ENCODE measurements around the gene SGCE.

Gene SGCE

DNA sequence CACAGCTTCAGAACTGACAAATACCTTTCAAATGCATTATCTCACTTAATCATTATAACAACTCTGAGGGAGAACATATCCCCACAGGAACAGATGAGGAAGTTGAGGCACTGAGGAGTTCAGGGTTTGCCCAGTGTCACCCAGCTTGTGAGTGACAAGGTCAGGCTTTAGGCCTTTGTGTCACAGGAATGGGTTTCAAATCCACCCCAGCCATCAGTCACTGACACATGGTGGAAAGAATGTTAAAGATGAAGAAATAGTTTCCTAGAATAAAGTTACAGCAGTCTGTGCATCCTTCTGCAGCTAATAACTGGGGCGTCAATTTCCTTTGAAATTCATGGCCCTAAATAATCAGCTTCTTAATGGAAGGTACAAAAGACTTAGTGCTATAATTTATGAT is 37.8 kb downstream of the SGCE start:
- no peak for DNase-seq

DNA sequence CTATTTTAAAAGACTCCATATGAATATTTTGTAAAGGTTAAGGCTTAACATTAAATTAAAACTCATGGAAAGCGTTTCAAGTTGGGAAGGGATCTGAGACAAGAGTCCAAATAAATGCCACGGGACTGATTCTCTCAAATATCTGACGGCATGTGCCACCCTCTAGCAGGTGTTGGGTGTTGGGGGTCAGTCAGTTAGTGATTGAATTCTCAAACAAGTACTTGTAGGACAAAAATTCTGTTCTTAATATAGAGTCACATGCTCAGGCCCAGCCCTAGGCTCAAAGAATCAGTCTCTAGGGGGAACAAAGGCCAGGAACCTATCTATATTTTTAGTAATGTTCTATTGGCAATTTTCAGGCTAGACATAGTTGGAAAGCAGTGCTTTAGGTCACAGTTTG is 39.1 kb downstream of the SGCE start:
- no peak for DNase-seq

DNA sequence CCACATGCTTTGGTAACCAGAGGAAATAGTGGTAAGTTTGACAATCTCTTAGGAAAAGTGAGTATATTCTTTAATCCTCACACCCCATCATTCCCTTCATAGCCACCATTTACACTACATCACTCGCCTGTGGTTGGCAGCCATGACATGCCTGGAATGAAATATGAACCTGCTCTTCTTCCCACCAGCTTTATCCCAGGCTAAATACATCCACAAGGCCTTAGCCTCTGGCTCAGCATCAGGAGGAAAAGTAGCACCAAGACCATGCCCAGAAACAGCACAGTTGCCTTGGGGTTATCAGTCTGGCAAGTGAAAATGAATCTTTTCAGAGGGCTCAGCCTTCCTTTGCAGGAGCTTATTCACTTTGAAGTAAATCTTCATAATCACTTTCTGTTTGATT is 40.3 kb downstream of the SGCE start:
- no peak for DNase-seq

DNA sequence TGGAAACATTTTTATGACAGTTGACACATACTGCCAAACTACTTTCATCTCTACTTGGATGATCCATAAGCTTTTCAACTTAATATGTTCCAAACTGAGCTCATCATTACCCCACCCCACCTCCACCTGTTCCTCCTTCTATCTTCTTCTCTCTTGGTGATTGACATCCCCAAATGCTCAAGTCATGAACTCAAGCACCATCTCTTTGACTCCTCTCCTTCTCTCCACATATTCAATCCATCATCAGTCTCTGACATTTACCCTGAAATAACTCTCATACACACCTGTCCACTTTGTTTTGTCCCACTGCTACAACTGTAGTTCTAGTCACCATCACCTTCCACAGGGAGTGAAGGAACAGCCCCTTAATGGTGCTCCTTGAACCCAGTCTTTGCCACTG is 43.3 kb downstream of the SGCE start:
- no peak for DNase-seq

DNA sequence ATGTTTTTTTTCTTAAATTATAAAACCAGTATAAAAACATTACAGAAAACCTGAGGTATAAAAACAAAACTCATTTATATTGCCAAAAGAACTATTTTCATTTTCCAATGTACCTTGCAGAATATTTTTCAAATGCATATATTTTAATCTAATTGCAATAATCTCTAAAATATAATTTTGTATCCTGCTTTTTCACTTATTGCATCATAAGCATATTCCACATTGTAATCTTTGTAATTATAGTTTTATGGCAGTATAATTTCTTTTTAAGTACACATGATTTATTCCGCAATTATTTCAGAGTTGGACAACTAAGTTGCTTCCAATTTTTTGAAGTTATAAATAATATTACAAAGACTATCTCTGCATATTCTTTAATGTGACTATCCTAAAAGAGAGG is 43.7 kb downstream of the SGCE start:
- no peak for DNase-seq

DNA sequence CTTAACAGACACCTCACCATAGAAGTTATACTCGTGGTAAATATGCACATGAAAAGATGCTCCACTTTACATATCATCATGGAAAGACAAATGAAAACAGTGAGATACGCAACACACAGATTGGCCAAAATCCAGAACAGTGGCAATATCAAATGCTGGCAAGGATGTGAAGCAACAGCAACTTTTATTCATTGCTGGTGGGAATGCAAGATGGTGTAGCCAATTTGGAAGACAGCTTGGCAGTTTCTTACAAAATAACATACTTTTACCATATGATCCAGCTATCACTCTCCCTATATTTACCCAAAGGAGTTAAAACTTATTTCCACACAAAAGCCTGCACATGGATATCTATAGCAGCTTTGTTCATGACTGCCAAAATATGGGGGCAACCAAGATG is 46.4 kb downstream of the SGCE start:
- no peak for DNase-seq

DNA sequence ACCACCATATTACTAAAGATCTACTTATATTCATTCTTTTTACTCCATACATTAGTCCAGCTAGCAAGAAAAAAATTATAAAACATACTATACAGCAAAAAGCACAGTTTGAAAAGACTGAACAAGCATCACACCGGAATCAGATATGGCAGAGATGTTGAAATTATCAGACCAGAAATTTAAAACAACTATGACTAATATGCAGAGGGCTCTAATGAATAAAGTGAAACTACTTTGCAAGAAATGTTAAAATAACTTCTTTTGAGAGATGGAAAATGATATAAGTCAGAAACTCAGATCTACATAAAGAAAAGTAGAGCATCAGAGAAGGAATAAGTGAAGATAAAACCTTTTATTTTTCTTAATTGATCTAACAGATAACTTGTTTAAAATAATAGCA is 50.9 kb downstream of the SGCE start:
- DNase-seq, result no peak

DNA sequence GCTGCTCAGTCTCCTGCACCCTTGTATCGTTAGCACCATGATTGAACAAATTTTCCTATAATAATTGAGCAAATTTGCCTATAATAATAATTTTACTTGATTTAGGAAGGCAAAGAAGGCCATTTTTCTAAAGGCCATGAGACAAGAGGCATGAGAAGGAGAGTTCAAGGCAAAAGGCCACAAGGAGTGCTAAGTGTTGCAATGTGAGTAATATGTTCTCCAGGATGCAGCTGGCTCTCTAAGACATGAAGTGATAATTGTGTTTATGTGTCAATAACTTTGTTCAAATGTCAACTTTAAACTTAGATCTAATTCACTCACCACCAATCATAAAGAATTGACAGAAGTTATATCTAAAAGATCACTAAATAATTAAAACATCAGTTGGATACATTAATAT is 53.8 kb downstream of the SGCE start:
- DNase-seq, result no peak

DNA sequence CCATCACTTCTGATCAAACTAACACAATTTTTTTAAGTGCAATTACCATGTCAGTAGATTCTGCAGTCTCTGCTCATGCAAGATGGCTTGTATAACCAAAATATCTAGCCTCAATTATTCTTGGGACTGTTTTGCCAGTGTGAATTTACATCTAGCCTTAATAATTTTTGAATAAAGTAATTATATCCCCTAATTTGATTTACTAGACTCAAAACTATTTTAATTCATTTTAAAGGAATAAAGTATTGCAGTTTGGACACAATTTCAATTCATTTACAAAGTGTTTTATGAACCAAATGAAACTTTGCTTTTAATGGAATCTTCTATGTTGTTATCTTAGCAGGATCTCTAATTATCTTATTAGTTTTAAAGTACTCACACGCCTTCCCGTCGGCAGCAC is 55.7 kb downstream of the SGCE start:
- no peak for DNase-seq

DNA sequence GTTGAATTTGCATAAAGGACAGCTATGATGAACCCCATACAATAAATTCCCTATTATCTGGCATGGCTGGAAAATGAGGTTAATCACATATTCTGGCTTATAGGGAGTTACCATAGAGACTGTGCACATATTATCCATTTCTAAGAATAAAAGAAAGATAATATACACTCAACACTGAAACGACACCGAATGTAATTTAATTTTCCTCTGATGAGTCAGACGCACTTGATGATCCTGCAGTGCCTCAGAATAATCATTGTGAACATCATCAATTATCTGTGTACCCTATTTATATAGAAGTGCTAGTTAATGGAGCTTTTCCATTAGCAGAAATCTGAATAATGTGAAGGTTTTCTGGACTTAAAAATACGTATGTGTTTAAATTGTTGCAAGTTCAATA is 60.2 kb downstream of the SGCE start:
- DNase-seq, result no peak

DNA sequence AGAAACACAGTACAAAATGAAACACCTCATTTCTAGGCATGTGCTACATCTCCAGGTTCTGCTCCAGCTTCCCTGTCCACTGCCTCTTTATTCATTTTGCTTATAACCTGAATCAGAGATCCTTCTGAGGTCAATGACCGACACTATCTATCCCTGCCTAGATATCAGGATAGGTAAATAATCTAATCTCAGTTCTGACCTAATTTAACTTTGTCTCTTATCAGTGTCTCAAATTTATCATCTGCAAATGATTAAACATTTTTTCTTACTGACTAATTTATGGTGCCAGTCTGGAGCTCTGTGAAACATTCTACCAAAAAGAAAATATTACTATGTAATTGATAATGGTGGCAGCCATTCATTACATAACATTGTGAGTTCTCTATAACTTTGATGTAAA is 61.1 kb downstream of the SGCE start:
- DNase-seq, result no peak

DNA sequence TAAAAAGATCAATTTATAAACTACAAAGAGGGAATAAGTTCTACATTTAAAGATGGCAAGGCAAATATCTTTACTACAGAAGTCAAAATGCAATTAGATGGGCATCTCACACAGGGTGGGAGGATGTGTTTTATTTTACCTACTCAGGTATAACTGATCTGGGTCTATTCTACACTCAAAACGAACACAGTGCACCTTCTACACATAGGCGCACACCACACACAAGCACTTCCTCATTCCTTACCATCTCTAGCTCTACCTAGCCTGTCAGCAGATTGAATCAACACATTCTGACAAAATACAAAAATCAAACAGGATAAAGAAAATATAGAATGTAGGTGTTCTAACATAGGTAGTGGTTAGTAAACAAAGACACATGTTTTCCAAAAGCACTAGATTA is 64.8 kb downstream of the SGCE start:
- no peak for DNase-seq

DNA sequence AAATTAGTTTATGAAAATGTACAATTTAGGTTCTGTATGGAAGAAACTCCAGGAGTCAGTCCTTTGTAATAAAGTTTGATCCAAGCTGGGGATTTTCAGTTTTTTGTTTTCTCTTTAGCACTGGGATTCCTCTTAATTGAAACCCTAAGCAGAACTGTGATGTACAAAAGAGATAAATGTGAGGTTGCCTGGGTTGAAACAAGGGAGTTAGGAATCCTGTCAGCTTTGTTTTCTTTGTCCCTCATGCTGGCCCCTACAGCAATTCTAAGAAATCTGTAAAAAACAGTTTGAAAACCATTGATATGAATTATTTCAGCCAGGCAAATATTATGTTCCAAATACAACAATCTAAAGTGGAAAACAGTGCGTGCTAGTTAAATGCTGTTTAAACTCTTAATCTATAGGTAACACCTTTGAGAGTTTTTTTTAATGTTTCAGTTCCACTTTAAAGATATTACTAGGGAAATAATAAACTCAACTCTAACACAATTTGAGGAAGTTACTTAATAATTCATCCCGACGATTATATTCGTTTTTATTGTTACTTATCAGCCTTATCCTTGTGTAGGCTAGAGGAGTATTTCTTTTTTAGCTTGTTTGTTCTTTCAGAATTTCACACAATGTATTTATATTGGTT is 65.3 kb downstream of the SGCE start:
- DNase-seq, result no peak

DNA sequence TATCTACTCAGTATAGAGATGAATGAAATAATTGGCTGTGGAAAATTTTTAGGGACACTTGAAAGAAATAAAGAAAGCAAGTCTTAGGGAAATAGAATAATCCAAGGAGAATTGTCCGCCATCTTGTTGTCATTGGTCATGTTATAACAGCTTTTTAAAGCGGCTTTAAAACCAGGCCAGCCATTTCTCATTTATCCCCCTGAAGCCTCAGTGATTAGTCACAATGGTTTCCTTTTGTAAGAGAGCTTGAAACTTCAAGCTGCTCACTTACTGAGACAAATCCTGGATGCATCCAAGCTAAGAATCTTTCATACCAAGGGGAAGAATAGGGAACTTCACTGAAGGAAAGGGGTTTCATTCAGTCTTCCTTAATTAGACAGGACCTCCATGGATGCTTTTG is 67.9 kb downstream of the SGCE start:
- DNase-seq, result no peak

DNA sequence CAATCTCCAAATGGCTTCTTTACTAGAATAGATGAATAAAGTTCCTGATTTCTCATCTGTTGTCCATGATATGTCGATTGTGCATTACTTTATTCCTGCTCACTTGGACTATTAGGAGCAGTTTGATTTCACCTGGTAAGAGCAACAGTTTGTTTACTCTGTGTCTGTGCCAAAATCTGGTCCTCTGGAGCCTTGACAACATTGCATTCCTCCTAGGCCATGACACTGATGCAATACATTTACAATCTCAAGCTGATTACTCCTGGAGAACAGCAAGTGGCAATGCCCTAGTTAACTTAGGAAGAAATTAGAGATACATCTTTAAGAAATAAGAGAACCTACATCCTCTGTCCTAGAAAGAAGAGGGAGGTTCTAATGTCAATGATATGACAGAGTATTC is 71.8 kb downstream of the SGCE start:
- no peak for DNase-seq

DNA sequence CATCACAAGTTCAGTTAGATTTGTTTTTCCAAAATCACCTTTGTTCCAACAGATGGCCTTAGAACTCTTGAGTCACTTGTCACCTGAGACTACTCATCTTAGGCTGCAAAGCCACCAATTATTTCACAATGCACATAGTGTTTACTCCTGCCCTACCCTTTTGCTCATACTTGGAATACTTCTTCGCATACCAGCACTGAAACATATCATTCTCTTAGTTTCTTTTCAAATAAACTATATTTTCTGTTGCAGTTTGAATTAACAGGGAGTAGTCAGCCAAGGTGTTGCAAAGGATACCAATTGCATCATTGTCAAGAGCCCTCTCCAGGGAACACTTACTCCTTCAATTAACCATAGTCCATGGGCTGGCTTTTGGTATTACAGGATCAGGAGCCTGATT is 75.3 kb downstream of the SGCE start:
- DNase-seq, result no peak

DNA sequence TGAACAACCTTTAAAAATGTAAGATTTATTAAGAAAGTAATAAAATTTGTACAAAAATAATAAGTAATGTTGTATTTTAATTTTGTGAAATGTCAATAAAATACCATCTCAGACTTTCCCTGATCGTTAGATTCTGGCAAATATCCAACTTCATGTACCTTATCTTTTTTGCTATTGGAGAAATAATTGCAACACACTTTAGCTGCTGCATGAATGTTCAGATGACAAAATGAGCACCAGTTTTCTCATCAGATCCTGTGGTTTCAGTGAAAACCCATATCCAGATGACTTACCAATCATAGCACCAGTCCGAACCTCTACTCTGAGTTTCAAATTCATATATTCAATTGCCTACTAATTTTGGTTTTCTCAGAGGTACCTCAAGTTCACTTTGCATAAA is 76.5 kb downstream of the SGCE start:
- no peak for DNase-seq

DNA sequence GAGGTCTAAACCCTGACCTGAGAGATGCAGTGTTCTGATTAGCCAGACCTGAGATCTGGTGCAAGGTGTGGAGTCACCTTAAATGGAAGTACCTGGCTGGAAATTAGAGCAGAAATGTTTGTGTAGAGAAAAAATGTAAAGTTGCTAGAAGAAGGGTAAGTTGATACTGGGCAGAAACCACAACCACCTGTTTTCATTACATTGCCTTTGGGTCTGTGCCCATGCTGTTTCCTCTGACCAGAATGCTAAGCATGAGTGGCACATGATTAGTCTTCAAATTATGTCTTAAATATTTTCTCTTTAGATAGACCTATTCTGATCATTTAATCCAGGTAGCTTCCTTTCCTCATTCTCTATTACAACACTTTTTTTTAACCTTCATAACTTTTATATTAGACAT is 77.3 kb downstream of the SGCE start:
- DNase-seq, result no peak

DNA sequence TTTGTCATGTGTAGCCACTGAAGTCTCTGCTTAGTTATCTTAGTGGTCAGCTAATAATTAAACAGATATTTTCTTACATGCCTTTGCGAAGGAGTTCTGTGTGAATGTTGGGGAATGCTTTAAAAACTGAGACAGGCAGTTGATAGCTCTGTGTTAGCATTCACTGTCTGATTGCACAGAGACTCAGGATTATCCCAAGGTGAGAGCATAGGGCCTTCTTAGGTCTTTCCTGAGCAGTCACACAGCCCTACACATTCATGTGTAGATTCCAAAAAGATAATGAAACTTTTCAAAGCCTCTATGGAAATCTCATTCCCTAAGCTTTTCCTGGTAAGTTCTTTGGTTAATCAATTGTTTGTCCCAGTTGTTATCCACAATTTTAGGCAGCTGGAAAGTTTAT is 78.6 kb downstream of the SGCE start:
- DNase-seq, result no peak

DNA sequence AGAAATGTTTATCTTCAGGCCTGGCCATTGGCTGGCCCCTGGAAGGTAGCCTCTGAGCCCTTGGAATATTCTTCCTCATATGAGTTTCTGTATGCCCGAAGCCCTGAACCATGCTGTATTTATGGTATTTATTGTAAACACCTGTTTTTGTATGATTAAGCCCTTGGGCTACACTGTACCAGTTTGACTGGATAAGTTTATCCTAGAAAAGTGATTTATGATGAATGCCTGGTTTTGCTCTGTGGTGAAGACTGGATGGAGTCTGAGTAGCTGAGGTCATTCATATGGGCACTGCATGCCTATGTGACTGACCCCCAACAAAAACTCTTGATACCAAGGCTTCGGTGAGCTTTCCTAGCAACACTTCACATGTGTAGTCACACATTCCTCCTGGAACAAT is 79.6 kb downstream of the SGCE start:
- DNase-seq, result no peak

DNA sequence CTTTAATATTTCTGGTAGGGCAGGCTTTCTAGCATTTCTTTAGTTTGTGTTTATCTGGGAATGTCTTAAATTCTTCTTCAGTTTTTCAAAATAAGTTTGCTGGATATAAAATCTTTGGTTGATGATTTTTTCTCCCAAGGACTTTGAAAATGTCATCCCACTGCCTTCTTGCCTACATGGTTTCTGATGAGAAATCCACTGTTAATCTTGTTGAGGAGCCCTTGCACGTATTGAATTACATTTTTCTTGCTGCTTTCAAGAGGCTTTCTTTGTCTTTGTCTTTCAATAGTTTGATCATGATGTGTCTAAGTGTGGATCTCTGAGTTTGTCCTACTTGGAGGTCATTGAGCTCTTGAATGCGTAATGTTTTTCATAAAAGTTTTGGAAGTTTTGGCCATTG is 80.3 kb downstream of the SGCE start:
- DNase-seq, result no peak

DNA sequence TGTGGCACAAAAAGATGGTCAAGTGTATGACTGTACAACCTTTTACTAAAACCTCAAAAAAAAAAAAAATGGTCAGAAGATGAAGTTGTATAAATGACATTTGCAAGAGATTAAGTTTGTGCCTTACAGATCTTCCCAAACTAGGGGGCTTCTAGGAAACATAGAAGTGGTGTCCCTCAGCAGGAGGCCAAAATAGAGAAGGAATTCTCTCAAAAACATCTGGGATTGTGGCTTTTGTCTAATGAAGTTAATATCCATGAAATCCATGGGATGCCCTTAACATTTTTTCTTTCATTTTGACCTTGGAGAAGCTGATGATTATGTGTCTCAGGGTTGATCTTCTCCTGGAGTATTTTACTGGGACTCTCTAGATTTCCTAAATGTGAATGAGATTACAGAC is 84.1 kb downstream of the SGCE start:
- DNase-seq, result no peak

DNA sequence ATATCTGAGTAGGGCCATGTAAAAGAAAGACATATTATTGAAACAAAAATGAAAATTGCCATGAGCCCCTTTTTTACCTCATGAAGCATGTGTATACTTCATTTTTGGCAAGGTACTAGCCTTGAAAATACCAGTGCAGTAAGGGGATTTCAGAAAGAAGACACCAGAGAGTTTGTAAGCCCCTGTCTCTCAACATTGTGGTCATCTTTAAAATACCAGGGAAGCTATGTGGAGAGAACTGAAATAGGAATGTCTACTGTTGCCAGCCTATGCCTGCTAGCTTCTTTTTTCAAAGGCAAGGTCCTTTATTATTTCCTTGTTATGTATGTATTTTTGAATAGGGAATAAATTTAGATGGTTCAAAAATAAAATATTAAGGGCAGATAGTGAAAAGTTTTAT is 88.5 kb downstream of the SGCE start:
- DNase-seq, result no peak

DNA sequence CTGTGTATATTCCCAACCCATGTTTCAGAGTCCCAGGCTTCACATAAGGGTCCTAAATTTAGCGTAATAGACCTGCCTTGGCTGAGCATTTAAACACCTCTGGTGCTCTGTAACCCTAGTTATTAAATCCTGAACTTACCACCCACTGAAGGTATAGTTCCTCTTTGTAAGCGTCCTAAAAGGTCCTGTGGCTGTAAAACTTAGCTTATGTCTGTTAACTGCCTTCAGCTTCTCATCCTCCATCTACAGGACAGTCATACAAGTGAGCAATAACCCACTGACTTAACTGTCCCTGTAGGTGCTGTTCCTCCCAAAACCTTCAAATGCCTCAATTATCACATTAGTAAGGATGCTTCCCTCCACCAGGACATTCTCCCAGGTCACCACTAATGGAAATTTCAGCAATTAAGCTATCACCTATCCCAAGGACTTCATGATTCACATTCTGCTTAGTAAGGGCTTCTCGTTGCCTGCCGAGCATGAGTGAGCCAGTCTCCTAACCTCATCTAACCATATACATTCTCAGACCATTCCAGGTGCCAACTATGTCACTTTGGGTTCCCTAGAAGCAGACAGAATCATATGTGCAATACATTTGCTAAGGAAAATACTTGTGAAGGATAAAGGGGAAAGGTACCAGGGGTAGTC is 90.6 kb downstream of the SGCE start:
- no peak for DNase-seq

DNA sequence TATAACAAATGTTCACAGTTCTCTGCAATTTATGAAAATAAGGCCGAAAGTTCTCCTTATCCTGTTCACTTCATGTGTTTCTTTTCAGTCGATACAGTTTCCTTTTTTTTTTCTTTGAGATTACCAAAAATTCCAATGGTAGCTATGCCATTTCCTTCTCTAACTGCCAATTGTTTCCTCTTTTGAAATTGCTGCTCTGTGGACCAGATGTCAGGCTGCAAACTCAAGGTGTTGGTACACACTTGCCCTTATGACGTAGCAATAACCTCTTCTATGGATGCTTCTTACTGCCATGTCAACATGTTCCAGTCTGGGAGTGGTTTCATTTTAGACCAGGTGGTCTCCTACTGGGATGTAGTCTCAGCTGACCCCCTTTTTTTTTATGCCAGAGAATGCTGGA is 93.4 kb downstream of the SGCE start:
- no peak for DNase-seq
